HG02970 (cell line): Measurements from ENCODE around the gene CSRP1.

Experiments
- ATAC-seq: cut with Tn5 transposase; IDR thresholded peaks from one replicate; pipeline ENCODE4 v1.9.1; 2021; ENCODE audit warnings: mild to moderate bottlenecking, moderate library complexity, moderate number of reproducible peaks; ENCODE audit not compliant: unreplicated experiment, low FRiP score

CSRP1 gene

GRCh38 chr1:201515895-201516294, 9.0 kb upstream of the CSRP1 start:
- ATAC-seq: no peak

GRCh38 chr1:201515062-201515750, 8.3 kb upstream of the CSRP1 start:
- no peak for ATAC-seq

GRCh38 chr1:201514466-201514865, 7.5 kb upstream of the CSRP1 start:
- no peak for ATAC-seq

- ATAC-seq: no peak
Measured at GRCh38 chr1:201513498-201514243, 6.7 kb upstream of the CSRP1 start.

- ATAC-seq: no peak
Measured at GRCh38 chr1:201511941-201512539, 5.1 kb upstream of the CSRP1 start.

- no peak for ATAC-seq
Measured at GRCh38 chr1:201511396-201511940, 4.5 kb upstream of the CSRP1 start.

GRCh38 chr1:201510734-201511133, 3.8 kb upstream of the CSRP1 start:
- no peak for ATAC-seq

GRCh38 chr1:201509601-201510374, 2.9 kb upstream of the CSRP1 start:
- no peak for ATAC-seq

GRCh38 chr1:201508809-201509208, 1.9 kb upstream of the CSRP1 start:
- ATAC-seq: no peak

- ATAC-seq: no peak
Measured at GRCh38 chr1:201507360-201507675, 395 bp upstream of the CSRP1 start.

GRCh38 chr1:201506092-201506491, 831 bp downstream of the CSRP1 start:
- no peak for ATAC-seq

- no peak for ATAC-seq
Measured at GRCh38 chr1:201505503-201505890, 1.4 kb downstream of the CSRP1 start.

- no peak for ATAC-seq
Measured at GRCh38 chr1:201504799-201505502, 2.0 kb downstream of the CSRP1 start.

GRCh38 chr1:201504179-201504631, 2.7 kb downstream of the CSRP1 start:
- ATAC-seq: no peak

GRCh38 chr1:201503397-201504176, 3.3 kb downstream of the CSRP1 start:
- no peak for ATAC-seq

- ATAC-seq: no peak
Measured at GRCh38 chr1:201502511-201502857, 4.4 kb downstream of the CSRP1 start.

GRCh38 chr1:201501812-201502510, 5.0 kb downstream of the CSRP1 start:
- no peak for ATAC-seq

GRCh38 chr1:201501144-201501543, 5.8 kb downstream of the CSRP1 start:
- ATAC-seq: no peak

GRCh38 chr1:201500670-201501120, 6.2 kb downstream of the CSRP1 start:
- ATAC-seq: no peak
